Glomerular visceral epithelial cell (primary cell): ENCODE results near the gene ERC2.

ENCODE experiments used
- DNase-seq: peaks from one replicate; pipeline ENCODE4 v3.0.0-alpha.2; 2016; ENCODE audit errors: extremely low spot score

Gene ERC2

DNA sequence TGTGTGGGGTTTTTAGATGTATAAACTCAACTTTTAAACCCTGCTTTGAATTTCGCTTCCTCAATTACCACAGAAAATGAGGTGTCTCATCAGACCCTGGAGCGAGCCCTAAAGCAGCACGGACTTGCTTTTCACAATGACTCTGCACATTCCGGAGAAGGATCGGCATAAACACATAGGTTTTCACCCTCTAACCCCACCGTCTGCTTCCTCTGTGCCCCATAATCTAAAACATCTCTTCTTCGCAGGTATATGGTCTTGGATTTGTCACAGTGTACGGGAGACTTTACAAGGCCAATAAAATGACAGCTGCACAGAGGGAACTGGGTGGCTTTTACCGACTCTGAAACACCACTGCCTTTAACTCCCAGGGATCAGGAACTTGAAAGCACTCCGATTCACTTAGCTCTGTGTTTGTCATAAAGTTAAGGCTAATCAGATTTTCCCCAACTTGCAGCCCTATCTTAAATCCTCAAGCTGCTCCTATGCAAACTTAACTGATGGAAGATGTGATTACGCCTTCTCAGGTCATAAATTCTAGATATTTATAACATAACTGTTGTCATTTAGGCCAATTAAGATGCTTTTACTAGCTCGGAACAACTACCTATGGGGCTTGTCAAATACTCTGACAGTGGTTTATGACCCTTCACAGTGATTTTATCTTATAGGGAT is 847.8 kb downstream of the ERC2 start:
- DNase-seq, result no peak

DNA sequence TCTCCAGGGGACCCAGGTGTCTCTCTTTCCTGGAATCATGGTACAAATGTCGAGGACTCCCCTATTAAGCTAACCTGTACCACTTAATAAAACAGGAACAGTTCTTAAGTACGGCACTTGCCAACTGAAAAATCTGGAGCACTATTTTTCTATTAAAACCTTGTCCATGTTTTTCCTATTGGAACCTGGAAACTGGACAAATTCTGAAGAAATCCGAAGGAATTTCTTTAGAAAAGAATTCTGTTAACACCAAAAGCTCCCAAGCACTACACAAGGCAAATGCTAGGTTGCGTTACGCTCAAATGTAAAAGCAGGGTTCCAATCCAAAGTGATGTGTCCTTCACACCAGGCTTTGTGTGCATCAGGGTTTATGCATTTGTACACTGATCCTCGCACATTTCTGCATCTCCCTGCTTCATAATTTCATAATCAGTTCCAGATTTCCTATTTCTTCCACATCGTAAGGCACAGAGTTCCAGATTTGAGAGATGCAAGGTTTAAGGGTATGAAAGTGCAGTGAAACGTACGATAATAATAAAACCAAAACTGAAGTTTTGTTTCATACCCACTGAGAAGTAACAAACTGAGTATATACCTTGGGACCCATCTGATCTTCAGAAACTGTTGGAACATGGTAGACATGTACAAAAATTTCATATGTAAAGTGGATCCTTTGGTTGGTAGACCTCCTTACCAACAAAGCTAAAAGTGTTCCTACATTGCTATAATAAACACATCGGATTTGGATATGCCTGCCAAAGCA is 849.0 kb downstream of the ERC2 start:
- no peak for DNase-seq

DNA sequence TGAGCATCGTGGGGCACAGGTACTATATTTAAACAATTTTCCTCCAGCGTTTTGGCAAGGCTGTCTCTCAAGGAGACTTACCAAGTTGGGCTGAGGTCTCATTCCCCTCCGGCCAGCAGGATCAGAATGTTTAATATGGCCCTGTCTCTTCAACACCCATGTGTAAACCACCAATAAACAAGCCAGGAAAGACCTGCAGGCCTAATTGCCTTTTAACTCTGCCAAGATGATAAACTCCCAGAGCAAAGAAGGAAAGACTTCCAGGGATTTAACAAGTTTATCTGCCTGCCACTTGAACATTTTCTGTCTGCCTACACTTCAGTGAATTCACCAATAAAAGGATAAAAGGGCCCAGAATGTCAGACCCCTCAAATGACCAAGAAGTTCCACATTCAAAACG is 850.9 kb downstream of the ERC2 start:
- no peak for DNase-seq

DNA sequence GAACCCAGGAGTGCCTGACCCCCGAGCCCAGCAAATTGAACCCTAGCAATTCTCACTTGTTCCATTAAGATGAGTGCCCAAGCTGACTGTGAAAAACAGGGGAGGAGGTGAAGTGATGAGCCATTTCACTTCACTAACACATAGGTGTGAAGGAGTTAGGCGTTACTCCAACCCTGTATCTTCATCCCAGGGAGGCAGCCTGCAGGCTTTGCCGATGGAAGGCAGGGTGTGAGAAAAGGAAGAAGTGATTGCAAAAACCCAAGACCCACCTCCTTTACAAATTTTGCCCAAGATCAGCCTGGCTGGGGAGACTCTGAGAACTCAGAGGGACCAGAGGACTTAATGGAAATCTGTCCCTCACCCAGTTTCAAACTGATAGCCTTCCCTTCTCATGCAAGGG is 851.5 kb downstream of the ERC2 start:
- DNase-seq, result no peak

DNA sequence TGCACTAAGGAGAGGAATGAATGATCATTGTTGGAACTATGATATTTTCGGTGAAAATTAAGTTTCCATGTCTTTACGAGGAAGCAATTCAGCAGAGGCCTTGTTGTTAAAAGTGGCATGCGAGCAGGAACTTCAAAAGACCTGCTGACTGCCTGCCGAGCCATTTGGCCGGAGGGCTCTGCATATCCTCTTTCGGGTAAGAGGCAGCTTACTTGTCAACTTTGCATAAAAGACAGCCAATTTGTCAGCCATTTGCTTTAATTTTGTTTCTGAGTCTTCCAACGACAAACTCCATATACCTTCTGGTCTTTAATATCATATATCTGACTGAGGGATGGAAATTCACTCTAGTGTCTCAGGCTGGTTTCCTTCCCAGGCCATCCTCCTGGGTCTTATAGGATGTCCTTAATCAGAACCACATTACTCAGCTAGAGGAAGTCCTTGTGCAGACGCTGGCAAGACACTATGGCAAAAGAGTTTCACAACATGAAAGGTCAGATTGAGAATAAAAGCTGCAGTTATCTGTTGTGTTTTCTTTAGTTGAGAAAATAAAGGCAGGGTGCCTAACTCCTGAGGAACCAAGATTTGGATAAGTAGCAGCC is 852.5 kb downstream of the ERC2 start:
- no peak for DNase-seq

DNA sequence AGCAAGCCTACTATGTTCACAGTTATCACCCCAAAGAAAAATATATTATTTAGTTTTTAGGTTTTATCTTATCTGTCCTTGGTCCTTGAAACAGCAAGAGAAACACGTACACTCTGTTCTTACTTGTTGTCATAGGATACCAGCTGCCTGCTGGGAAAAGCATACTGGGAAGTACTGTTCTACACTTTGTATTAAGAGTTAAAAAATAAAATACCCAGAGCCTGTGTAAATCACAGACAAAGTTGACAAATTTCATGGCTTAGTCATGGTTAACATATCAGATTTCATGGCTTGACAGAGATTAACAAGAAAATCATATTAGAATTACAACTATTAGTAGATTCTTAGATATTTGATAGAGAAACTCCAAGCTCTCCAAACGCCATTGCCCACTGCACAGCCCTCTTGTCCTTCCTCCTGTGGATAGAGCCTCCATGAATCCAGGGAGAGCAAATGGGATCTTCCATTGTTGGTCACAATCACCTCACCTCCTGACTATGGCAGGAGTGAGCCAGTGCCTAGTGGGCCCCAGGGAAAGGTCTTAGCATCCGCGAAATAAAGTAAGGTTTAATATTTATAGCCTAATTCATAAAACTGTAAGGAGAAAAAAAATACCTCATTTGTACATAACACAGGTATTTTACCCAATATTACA is 853.1 kb downstream of the ERC2 start:
- no peak for DNase-seq

DNA sequence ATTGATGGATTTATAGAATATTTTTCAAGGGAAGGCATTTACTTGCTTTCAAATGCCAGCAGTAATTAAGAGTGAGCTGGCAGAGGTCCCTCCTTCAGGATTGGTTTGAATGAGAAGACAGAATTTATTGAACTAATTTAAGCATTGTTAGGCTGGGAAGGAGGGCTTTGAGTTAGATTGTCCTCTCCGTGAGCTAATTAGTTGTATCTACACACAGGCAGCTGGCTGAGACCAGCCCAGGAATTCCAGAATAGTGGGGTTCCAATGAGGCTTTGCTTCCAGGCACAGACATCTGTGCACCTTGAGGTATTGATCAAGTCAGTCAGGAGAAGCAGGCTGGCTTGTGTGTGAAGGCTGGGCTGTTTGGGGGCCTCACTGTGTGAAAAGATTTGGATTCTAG is 857.1 kb downstream of the ERC2 start:
- DNase-seq, result no peak

DNA sequence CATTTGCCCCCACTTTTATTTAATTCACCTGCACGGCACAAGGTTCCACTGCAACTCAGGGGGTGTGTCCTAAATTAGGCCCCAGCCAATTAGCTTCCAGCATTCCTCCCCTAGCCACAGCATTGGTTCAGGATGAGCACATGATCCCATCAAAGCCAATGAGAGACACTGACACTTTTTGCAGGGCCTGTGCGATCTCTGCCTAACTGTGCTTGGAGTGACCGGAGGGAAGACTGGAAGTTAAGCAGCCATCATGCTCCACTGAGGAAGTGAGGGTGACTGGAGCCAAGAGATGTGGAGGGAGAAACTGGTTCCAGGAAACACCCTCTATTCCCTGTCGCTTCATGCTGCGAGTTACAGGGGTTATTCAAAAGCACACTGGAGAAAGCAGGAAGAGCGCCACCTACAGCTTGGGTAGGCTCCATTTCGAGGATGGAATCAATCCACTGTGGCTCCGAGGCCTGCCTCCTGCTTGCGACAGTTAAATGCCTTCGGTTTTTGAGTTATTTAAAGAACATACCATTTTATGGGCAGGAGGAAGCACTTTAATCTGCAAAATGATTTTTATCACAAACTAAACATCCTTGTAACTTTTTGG is 858.9 kb downstream of the ERC2 start:
- no peak for DNase-seq

DNA sequence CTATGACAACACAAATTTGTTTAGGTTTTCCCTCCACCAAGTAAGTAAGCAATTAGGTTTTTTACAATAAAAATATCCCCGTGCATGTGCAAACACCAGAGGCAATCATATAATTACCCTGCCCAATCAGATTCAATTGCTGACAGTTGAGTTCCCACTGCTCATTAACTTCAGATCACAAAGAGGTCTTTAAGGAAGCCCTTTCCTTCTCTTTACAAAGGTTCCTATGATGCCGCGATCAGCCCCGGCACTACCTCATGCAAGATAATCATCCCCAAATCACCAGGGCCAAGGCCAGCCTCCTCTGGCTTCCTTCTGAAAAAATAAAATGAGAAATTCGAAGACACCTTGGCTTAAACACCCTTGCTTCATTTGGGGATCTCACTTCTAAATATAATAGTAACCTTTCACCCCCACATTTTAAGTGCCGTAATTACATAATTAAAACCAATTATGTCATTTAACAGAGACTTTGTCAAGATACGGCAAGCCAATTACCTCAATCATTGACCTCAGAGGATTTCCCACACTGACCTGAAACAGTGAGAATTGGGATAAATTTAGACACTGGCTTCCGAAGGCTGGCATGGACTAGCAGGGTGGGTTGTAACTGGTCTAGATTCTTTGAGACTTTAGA is 859.8 kb downstream of the ERC2 start:
- DNase-seq, result no peak

DNA sequence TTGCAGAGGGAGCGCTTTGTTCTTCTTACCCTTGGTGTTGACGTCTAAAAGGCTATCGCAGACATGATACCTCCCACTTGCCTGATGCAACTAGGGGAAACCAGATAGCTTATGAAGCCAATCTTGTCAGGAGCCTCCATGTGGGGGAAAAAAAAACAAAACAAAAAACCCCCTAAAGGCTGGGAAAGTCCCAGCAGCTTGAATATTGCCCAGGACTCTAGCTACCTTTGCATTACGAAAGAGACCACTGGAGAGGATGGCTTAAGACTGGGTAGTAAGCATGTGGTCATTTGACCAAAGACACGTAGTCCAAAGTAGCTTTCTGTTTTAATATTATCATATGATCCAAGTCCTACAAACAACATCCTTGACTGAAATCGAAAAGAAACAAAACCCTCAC is 860.4 kb downstream of the ERC2 start:
- peak; percentile 17 for DNase-seq

DNA sequence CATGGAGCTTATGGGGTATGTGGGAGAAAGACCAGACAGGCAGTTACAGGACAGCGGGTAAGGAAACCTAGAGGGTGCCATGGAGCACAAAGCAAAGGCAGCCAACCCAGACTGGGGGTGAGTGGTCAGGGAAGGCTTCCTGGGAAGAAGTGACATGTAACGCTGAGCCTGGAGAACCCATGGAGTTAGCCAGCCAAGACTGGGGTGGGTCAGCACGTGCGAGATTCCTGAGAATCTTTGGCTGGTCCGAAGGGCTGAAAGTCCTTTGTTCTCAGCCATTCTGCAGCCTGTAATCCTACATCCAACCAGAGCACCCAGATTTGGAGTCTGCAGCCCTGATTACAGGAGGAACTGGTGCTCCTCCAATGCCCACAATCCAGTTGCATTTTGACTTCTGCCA is 861.1 kb downstream of the ERC2 start:
- DNase-seq, result no peak

DNA sequence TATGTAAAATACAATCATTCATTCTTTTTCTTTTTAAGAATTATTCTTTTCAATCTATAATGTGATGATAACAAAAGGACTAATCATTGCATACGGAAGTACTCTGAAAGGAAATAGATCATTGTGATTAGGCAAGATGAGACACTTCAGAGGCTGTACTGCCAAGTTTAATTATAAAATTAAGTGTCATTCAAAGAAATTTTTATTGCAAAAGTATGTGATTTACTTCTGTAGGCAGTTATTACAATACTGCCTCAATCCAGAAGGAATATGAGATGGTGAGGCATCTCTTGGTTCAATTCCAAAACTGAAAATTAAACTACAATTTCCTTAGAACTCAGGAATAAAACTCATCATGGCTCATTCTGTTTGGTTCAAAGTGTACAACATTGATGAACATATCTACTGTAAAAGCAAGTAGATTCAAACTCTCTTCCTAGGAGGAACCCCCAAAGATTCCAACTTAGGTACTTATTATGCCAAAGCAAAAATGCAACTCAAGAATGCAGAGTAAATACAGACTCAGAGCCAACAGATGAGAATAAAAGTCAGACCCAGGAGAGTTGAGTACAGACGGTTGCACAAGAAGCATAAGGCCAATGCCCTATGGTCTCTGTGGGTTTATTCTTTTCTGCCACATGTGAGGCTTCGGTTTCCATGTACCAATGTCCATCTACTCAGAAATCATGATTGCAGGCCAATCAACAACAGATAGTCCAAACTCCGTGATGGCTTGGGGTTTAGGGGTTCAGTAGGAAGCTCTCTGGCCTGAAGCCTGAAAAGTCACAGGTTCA is 862.6 kb downstream of the ERC2 start:
- no peak for DNase-seq

DNA sequence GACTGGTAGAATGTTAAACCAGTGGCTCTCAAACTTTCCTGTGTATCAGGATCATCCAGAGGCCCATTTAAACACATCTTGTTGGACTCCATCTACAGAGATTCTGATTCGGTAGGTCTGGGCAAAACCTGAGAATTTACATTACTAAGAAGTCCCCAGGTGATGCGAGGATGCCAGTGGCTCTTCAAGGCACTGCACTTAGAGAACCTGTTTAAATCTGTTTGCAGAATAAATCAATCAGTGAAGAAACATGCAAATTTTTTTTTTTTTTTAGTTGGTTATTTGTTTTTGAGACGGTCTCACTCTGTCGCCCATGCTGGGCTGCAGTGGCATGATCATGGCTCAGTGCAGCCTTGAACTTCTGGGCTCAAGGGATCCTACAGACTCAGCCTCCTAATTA is 863.4 kb downstream of the ERC2 start:
- no peak for DNase-seq

DNA sequence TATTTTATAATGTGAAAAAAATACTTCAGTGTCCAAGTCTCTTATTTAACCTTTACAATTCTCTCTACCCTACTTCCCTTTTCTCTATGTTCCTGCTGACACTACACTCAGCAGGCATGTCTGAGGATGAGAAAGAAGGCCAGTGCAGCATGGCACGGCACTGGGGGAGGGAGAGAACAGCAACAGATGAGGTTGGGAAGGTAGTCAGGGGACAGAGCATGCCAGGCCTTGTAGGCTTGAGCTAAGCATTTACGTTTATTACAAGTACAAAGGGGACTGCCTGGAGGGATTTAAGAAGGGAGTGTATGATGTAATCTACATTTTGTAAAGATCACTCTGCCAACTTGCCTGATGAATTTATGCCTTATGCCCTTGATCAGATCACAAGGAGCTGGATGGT is 863.9 kb downstream of the ERC2 start:
- no peak for DNase-seq

DNA sequence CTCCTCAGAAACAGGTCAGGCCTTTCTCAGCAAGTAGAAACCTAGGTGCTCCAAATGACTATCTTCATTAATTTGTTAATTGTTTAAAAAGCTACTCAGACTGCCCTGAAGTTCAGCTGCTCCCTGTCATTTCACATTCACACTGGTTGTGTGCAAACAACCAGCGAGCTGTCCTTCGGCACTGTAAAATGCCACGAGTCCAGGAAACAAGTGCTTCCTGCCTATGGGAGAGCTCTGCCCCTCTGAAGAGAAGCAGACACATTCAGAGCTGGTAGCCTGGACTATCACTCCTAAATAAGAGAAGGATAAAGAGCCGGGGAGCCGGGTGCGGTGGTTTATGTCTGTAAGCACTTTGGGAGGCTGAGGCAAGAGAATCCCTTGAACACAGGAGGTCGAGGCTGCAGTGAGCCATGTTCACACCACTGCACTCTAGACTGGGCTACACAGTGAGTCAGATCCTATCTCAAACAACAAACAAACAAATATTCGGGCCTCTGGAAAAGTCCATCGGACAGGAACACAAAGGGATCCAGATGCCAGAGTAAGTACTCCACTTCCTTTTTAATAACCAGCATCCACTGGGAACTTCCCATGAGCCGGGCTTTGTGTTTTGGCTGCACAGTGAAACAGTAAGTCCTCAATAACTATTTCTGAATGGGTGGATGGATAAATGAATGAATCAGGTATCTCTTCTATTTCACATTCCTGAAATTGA is 866.7 kb downstream of the ERC2 start:
- DNase-seq, result no peak

DNA sequence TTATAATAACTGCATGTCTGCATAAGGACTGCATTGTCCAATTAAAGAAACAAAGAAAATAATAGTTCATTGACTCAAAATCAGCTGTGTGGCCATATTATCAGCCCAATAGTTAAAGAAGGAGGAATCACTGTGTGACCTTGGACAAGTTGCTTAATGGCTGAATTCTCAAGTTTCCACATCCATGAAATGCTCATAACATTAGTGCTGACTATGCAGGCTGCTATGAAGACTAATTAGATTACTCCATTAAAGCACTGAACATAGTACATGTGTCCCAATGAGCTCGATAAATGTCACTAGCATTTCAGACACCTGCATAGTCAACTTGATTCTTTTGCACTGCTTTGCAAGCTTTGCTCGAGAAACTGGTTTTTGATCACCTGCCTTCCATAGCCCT is 870.0 kb downstream of the ERC2 start:
- no peak for DNase-seq

DNA sequence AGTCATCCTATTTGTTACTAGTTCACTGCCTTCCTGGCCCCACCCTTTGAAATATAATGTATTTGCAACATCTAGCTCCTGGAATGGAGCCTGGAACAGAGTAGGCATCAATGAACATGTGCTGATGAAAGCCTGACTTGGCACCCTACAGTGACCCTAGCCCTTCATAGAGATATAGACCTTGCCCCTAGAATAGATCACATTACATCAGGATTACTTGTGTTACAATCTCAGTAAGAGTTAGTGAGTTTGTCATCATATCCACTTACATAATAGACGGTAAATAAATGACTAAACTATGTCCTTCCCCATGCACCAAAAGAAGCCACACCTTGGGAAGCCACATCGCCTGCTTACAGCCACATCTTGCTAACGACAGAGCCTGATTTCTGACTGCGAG is 870.6 kb downstream of the ERC2 start:
- DNase-seq, result no peak

DNA sequence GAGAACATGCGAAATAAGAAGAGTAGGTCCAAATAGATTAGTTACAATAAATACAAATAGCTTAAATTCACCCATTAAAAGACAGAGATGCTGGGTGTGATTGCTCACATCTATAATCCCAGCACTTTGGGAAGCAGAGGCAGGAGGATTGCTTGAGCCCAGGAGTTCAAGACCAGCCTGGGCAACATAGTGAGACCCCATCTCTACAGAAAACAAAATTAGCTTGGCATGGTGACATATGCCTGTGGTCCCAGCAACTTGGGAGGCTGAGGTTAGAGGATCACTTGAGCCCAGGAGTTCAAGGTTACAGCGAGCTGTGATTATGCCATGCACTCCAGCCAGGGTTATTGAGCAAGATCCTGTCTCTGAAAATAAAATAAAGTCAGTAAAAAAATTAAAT is 872.1 kb downstream of the ERC2 start:
- no peak for DNase-seq

DNA sequence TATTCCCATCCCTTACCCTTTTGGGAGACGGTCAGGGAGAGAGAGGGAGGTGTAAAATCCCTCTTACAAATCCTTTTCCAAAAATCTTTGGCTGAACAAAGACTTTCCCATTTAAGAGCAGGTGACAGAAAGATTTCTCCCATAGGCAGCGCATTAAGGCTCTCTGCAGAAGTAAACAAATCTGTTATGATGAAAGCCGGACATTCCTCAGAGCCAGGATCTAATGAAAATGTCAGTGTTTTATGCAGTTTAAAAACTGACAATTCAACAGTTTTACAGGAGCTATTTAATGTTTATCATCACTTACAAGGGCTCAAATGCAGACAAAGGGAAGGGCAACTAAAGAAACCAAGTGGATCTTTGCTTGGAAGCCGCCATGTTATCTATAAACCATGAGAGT is 872.8 kb downstream of the ERC2 start:
- DNase-seq, result no peak

DNA sequence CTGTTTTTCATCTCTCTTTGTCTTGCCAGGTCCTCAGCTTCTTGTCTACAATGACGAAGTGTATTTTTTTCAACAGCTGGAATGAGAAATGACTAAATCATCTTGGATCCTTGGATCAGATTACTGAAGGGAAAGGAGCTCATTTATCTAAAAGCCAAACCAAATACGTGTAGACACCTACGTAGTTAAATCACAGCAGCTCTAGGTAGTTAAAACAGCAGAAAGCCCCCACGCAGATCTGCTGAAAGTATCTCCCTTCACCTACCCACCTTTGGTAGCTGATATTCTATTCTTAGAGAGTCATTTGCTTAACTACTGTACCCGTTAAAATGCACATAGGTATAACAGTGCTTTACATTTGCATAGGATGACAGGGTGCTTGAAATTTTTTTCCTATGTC is 875.7 kb downstream of the ERC2 start:
- no peak for DNase-seq
